Heart left ventricle (tissue), 16 donors: ENCODE results near the gene SNCA. TPM values are rescaled to one million over a fixed set of nuclear protein-coding genes. Genes with fewer than 3 reads are reported as not detected.

Experiments
- ATAC-seq, 4 donors: fragments of 200-7000 bp; cut with Tn5 transposase; one replicate each; pipeline ENCODE4 v1.9.1; 2020 to 2022; ENCODE audit warnings: moderate library complexity in 4 of 4, mild to moderate bottlenecking in 3 of 4, moderate number of reproducible peaks in 1 of 4
- DNase-seq, 5 donors: peaks; one replicate each; pipeline ENCODE4 v3.0.0-alpha.2; 2020
- H3K27ac ChIP-seq, 12 donors: fragments of 200-600 bp; sonication (generic) in 4 of 12; one replicate each; pipeline versions ENCODE4 v1.5.0 to v1.8.0; 2016 to 2022; ENCODE audit warnings: mild to moderate bottlenecking in 2 of 12
- H3K27me3 ChIP-seq, 9 donors: fragments of 200-600 bp; sonication (generic) in 2 of 9; one replicate each; pipeline versions ENCODE4 v1.5.1 to v1.8.0; 2016 to 2022; ENCODE audit warnings: mild to moderate bottlenecking in 3 of 9
- H3K36me3 ChIP-seq, 9 donors: fragments of 200-600 bp; sonication (generic) in 2 of 9; one replicate each; pipeline versions ENCODE4 v1.5.0 to v1.8.0; 2018 to 2022; ENCODE audit warnings: mild to moderate bottlenecking in 2 of 9
- H3K4me1 ChIP-seq, 12 donors: fragments of 200-600 bp; sonication (generic) in 4 of 12; one replicate each; pipeline versions ENCODE4 v1.5.0 to v1.8.0; 2016 to 2022; ENCODE audit warnings: mild to moderate bottlenecking in 3 of 12
- H3K4me3 ChIP-seq, 12 donors: fragments of 200-600 bp; sonication (generic) in 4 of 12; one replicate each; pipeline versions ENCODE4 v1.5.0 to v1.8.0; 2017 to 2022; ENCODE audit warnings: mild to moderate bottlenecking in 9 of 12, moderate library complexity in 4 of 12
- H3K9me3 ChIP-seq, 12 donors: fragments of 200-600 bp; sonication (generic) in 4 of 12; one replicate each; pipeline versions ENCODE4 v1.5.0 to v1.8.0; 2016 to 2022; ENCODE audit warnings: mild to moderate bottlenecking in 1 of 12
- CTCF ChIP-seq, 12 donors: fragments of 200-600 bp; sonication (generic) in 4 of 12; IDR thresholded peaks; one replicate each; pipeline versions ENCODE4 v1.5.0 to v1.8.0; 2018 to 2022; ENCODE audit warnings: antibody characterized with exemption in 12 of 12, mild to moderate bottlenecking in 5 of 12
- POLR2A ChIP-seq, 2 donors: fragments of 450-650 bp; IDR thresholded peaks; one replicate each; pipeline ENCODE4 v1.6.1; 2017; ENCODE audit warnings: antibody characterized with exemption in 2 of 2, mild to moderate bottlenecking in 2 of 2, moderate library complexity in 2 of 2
- WGBS, 4 donors: extraction: QIAGEN DNeasy Blood & Tissue Kit in 2 of 4; methylation state at CpG; one replicate each; pipeline versions ENCODE4 v1.1.5 to v1.1.7; 2013 to 2018; 5-methylcytosine and 5-hydroxymethylcytosine counted together
- intact Hi-C, 10 donors: fragments of 100-400 bp; cut with DNase I; formaldehyde crosslinking; loops; one replicate each; pipeline versions ENCODE4 v1.11.1 to v1.14.2; 2022
- polyA plus RNA-seq, 2 donors: library from polyadenylated mRNA; stranded (reverse); fragments of 200-250 nt; gene quantifications; one replicate each; pipeline ENCODE4 v1.2.3, GENCODE V29; 2013
- total RNA-seq, 9 donors: library from RNA; depleted of rRNA in 2 of 9; stranded (reverse); fragments of >200 nt in 2 of 9; fragmentation: NEBNext Ultra II Directional in 3 of 9; extraction: Animal tissue kit (Norgen Biotek cat#: 25700) in 3 of 9; gene quantifications; one replicate each; pipeline versions ENCODE4 v1.1.0 to v1.2.4, GENCODE V29; 2016 to 2023
- donor health status: ischemic (EF 13 %, LVEDD 7.1; RV severe dilation, severe dysfunction).
- donor health status: healthy with polysubstance abuse.
- donor health status: DM: no; HTN: yes; CAD: no.
- donor health status: DM: no; HTN: no; CAD: no.
- donor health status: ischemic (EF 25% LVEDD 6.9; RV normal size, moderate dysfunction).
- donor health status: ischemic (EF 25% LVEDD 5.7; RV mildly dilated, moderate dysfunction).
- donor health status: healthy.
- donor health status: DM: yes; HTN: yes; CAD: no.
- donor health status: ischemic (EF 35%, LVEDD 5.7; RV mildly dilated, moderate dysfunction).
- donor health status: nonischemic (EF 11% LVEDD 7.7; RV severe dilation, severe dysfunction).
- donor health status: DM: yes; HTN: yes; CAD: no.
- donor health status: PGD.
- donor health status: ischemic (EF 29% LVEDD 5.4; RV normal size, mild dysfunction).
- donor health status: nonischemic (EF 23%, LVEDD 6.1; RV moderate dilation, normal function).

Gene SNCA
- total and polyA plus RNA-seq, 11 donors: 2.3 to 27.9 (median 5.5) TPM

- WGBS, 4 donors: 88 to 93% (median 91%) methylated on average over 1 of the region's 1 CpG
- no peak for DNase-seq
- Histone ChIP-seq H3K27ac (peak overlapping the region in 2 of 12 donors; percentile 44 to 64), H3K9me3 (no peaks in the 10 kb centered on the region), H3K27me3 (no peaks in the 10 kb centered on the region), H3K4me3 (no peak overlapping the region), H3K4me1 (peaks cover 0 to 10% (median 0%) of the 10 kb centered on the region in 12 donors), H3K36me3 (no peaks in the 10 kb centered on the region)
- ATAC-seq: no peak
- no peak for TF ChIP-seq CTCF (IDR thresholded peaks at IDR 0.05)
- no peak for TF ChIP-seq POLR2A (IDR thresholded peaks at IDR 0.05)
- intact Hi-C loops: no loop called here
These were observed 90.6 kb downstream of the SNCA start for GRCh38 chr4:89746377-89746776.

GRCh38 chr4:89745708-89746107 is 91.3 kb downstream of the SNCA start:
- H3K9me3 ChIP-seq: no peaks in the 10 kb centered on the region
- no peak overlapping the region for H3K4me3 ChIP-seq
- peak overlapping the region in 6 of 12 donors; percentile 39 to 64 (median 52) for H3K27ac ChIP-seq
- WGBS, 4 donors: 51 to 59% (median 55%) methylated on average over 1 of the region's 1 CpG
- TF ChIP-seq CTCF (IDR thresholded peaks at IDR 0.05): no peak
- TF ChIP-seq POLR2A (IDR thresholded peaks at IDR 0.05): no peak
- ATAC-seq (peak; percentile 82 to 97 (median 92)), DNase-seq (no peak)
- H3K36me3 ChIP-seq: no peaks in the 10 kb centered on the region
- H3K4me1 ChIP-seq: peaks cover 0 to 10% (median 0%) of the 10 kb centered on the region in 12 donors
- intact Hi-C loops: no loop called here
- H3K27me3 ChIP-seq: no peaks in the 10 kb centered on the region

DNA sequence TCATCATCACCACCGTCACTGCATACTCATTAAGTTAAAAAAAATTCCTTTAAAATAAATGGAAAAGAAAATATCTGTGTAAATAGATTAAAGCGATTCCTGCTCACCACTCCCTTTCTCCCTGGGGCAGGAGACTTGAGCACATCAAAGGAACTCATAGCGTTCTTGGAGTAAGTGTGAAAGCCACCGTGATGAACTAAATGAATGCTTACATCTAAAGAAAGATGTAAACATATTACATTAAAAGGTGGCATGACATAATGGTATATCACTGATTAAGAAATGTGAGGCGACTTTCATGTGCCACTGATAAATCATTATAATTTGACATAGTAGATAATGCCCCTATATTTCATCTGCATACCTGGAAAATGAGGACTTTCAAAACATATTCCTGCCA is 92.0 kb downstream of the SNCA start:
- no peak for DNase-seq
- no peak for ATAC-seq
- intact Hi-C loops: no loop called here
- H3K27ac ChIP-seq: peak overlapping the region in 2 of 12 donors; percentile 4 to 61
- no peaks in the 10 kb centered on the region for H3K36me3 ChIP-seq
- no peaks in the 10 kb centered on the region for H3K27me3 ChIP-seq
- no peaks in the 10 kb centered on the region for H3K9me3 ChIP-seq
- WGBS, 4 donors: 77 to 84% (median 80%) methylated on average over 5 of the region's 5 CpGs
- peaks cover 0 to 10% (median 0%) of the 10 kb centered on the region in 12 donors for H3K4me1 ChIP-seq
- no peak for TF ChIP-seq CTCF (IDR thresholded peaks at IDR 0.05)
- TF ChIP-seq POLR2A (IDR thresholded peaks at IDR 0.05): no peak
- H3K4me3 ChIP-seq: no peak overlapping the region

- 75 to 81% (median 79%) methylated on average over 3 of the region's 3 CpGs for WGBS, 4 donors
- TF ChIP-seq POLR2A (IDR thresholded peaks at IDR 0.05) (no peak), CTCF (IDR thresholded peaks at IDR 0.05) (no peak)
- Histone ChIP-seq H3K27me3 (no peaks in the 10 kb centered on the region), H3K9me3 (peaks cover 0 to 4% (median 0%) of the 10 kb centered on the region in 12 donors), H3K4me1 (peaks cover 0 to 9% (median 0%) of the 10 kb centered on the region in 12 donors), H3K36me3 (no peaks in the 10 kb centered on the region), H3K4me3 (no peak overlapping the region), H3K27ac (no peak overlapping the region)
- intact Hi-C loops: no loop called here
- ATAC-seq: no peak
- no peak for DNase-seq
These were observed 95.2 kb downstream of the SNCA start for GRCh38 chr4:89741768-89742167.
